NK-92 treated with Interleukin-12 subunit alpha and Interleukin-12 subunit beta, amount 100 ng/mL, for 24 hours (cell line): ENCODE results near the gene TEDC1.
"Not testable (repeated sequence)": the region's sequence is repeated elsewhere in the genome, so short reads cannot be mapped to it uniquely, and the experiment has no call there.

Experiments used
- DNase-seq: peaks from one replicate; lab custom pipeline; 2025; lab: John Stamatoyannopoulos, UW

Gene TEDC1

GRCh38 chr14:105540811-105541210 lies 49.8 kb downstream of the TEDC1 start:
- DNase-seq, result no peak

- no peak for DNase-seq
Measured at GRCh38 chr14:105541218-105541875, 50.3 kb downstream of the TEDC1 start.

GRCh38 chr14:105545676-105546075 lies 54.6 kb downstream of the TEDC1 start:
- not testable (repeated sequence) for DNase-seq

GRCh38 chr14:105546410-105546809 lies 55.4 kb downstream of the TEDC1 start:
- DNase-seq, result not testable (repeated sequence)

- not testable (repeated sequence) for DNase-seq
Measured at GRCh38 chr14:105547072-105547471, 56.0 kb downstream of the TEDC1 start.

GRCh38 chr14:105547741-105548169 lies 56.7 kb downstream of the TEDC1 start:
- DNase-seq, result no peak
